Right atrium auricular region (tissue), 2 donors: ENCODE measurements around the gene CHMP4B. TPM values are rescaled to one million over a fixed set of nuclear protein-coding genes. Genes with fewer than 3 reads are reported as not detected.

Experiments
- DNase-seq: peaks from one replicate; pipeline ENCODE4 v3.0.0-alpha.2; 2019; ENCODE audit warnings: low spot score
- H3K27ac ChIP-seq, 2 donors: fragments of 200-600 bp; sonication (generic); 1 replicate in 1 of 2; 2 replicates in 1 of 2; pipeline ENCODE4 v1.5.1; 2016 to 2019
- H3K27me3 ChIP-seq, 2 donors: fragments of 200-600 bp; sonication (generic); one replicate each; pipeline versions ENCODE4 v1.5.1 to v1.6.0; 2017 to 2019
- H3K36me3 ChIP-seq: fragments of 200-600 bp; sonication (generic); one replicate; pipeline ENCODE4 v1.5.1; 2016
- H3K4me1 ChIP-seq, 2 donors: fragments of 200-600 bp; sonication (generic); one replicate each; pipeline versions ENCODE4 v1.5.1 to v1.6.0; 2017 to 2019
- H3K4me3 ChIP-seq, 2 donors: fragments of 200-600 bp; sonication (generic); 1 replicate in 1 of 2; 2 replicates in 1 of 2; pipeline ENCODE4 v1.5.1; 2017 to 2019; ENCODE audit warnings: mild to moderate bottlenecking in 1 of 2, moderate library complexity in 1 of 2
- H3K9me3 ChIP-seq, 2 donors: fragments of 200-600 bp; sonication (generic); one replicate each; pipeline ENCODE4 v1.5.1; 2019
- CTCF ChIP-seq, 2 donors: fragments of 200-600 bp; sonication (generic); IDR thresholded peaks; one replicate each; pipeline ENCODE4 v1.5.1; 2019; ENCODE audit warnings: antibody characterized with exemption in 2 of 2
- total RNA-seq, 2 donors: library from RNA; depleted of rRNA; stranded (reverse); fragments of >200 nt; gene quantifications; one replicate each; pipeline ENCODE4 v1.1.0, GENCODE V29; 2016

Gene CHMP4B
- total RNA-seq, 2 donors from 2014 or later: 57.0 to 79.5 TPM

- H3K27ac ChIP-seq: no peak overlapping the region
- no peak for TF ChIP-seq CTCF (IDR thresholded peaks at IDR 0.05)
- H3K27me3 ChIP-seq: no peaks in the 10 kb centered on the region
- no peaks in the 10 kb centered on the region for H3K9me3 ChIP-seq
- H3K4me3 ChIP-seq: no peak overlapping the region
- H3K4me1 ChIP-seq: peaks cover 0 to 73% of the 10 kb centered on the region in 2 donors
- DNase-seq: no peak
- H3K36me3 ChIP-seq: no peaks in the 10 kb centered on the region
Measured at GRCh38 chr20:33815671-33816070, 4.5 kb downstream of the CHMP4B start.

GRCh38 chr20:33816191-33816590, 5.0 kb downstream of the CHMP4B start:
- DNase-seq: no peak
- H3K4me1 ChIP-seq: peaks cover 0 to 78% of the 10 kb centered on the region in 2 donors
- no peak overlapping the region for H3K4me3 ChIP-seq
- no peaks in the 10 kb centered on the region for H3K36me3 ChIP-seq
- no peaks in the 10 kb centered on the region for H3K9me3 ChIP-seq
- H3K27me3 ChIP-seq: no peaks in the 10 kb centered on the region
- TF ChIP-seq CTCF (IDR thresholded peaks at IDR 0.05): no peak
- no peak overlapping the region for H3K27ac ChIP-seq

- DNase-seq: no peak
- Histone ChIP-seq H3K27ac (no peak overlapping the region), H3K4me1 (peaks cover 0 to 83% of the 10 kb centered on the region in 2 donors), H3K36me3 (no peaks in the 10 kb centered on the region), H3K9me3 (no peaks in the 10 kb centered on the region), H3K27me3 (no peaks in the 10 kb centered on the region), H3K4me3 (no peak overlapping the region)
- no peak for TF ChIP-seq CTCF (IDR thresholded peaks at IDR 0.05)
Measured at GRCh38 chr20:33817411-33817810, 6.3 kb downstream of the CHMP4B start.

- Histone ChIP-seq H3K4me3 (no peak overlapping the region), H3K9me3 (no peaks in the 10 kb centered on the region), H3K36me3 (no peaks in the 10 kb centered on the region), H3K4me1 (peaks cover 0 to 77% of the 10 kb centered on the region in 2 donors), H3K27me3 (no peaks in the 10 kb centered on the region), H3K27ac (no peak overlapping the region)
- no peak for DNase-seq
- TF ChIP-seq CTCF (IDR thresholded peaks at IDR 0.05): no peak
Measured at GRCh38 chr20:33819456-33819855, 8.3 kb downstream of the CHMP4B start.

- no peaks in the 10 kb centered on the region for H3K9me3 ChIP-seq
- H3K27me3 ChIP-seq: no peaks in the 10 kb centered on the region
- DNase-seq: no peak
- H3K27ac ChIP-seq: no peak overlapping the region
- no peak overlapping the region for H3K4me3 ChIP-seq
- no peaks in the 10 kb centered on the region for H3K36me3 ChIP-seq
- peaks cover 0 to 76% of the 10 kb centered on the region in 2 donors for H3K4me1 ChIP-seq
- no peak for TF ChIP-seq CTCF (IDR thresholded peaks at IDR 0.05)
Measured at GRCh38 chr20:33820362-33820761, 9.2 kb downstream of the CHMP4B start.

- no peaks in the 10 kb centered on the region for H3K9me3 ChIP-seq
- DNase-seq: no peak
- H3K4me3 ChIP-seq: no peak overlapping the region
- no peaks in the 10 kb centered on the region for H3K36me3 ChIP-seq
- no peak for TF ChIP-seq CTCF (IDR thresholded peaks at IDR 0.05)
- H3K27me3 ChIP-seq: no peaks in the 10 kb centered on the region
- peaks cover 0 to 85% of the 10 kb centered on the region in 2 donors for H3K4me1 ChIP-seq
- H3K27ac ChIP-seq: no peak overlapping the region
Measured at GRCh38 chr20:33821270-33821836, 10.2 kb downstream of the CHMP4B start.
